NB4 (cell line): Measurements from ENCODE around the gene LMBR1.

ENCODE experiments used
- CTCF ChIP-seq: IDR thresholded peaks from one replicate; pipeline ENCODE4 v1.5.1; 2012; ENCODE audit warnings: low read depth, low read length
- POLR2A ChIP-seq: IDR thresholded peaks from 2 replicates; pipeline ENCODE4 v1.6.1; 2011; ENCODE audit warnings: mild to moderate bottlenecking; ENCODE audit not compliant: insufficient read length; ENCODE audit errors: extremely low read depth

GRCh38 chr7:156652886-156653568 is 240.0 kb downstream of the LMBR1 start:
- TF ChIP-seq POLR2A (no peak), CTCF (no peak)
